ENCODE measurements around the gene POLE. TPM values are rescaled to one million over a fixed set of nuclear protein-coding genes. Genes with fewer than 3 reads are reported as not detected.

The POLE gene

Small RNA genes lying within 50 kb of the gene (small RNA-seq; reads per million reads assigned to genes)
- not detected for gene MIR6763 (ENCODE audit: low read depth)
- not detected for gene RNA5SP379 (ENCODE audit: low read depth)
